NCI-H2196 (cell line): ENCODE data around the gene GNB1L.

ENCODE experiments used
- DNase-seq: peaks from one replicate; lab custom pipeline; 2025; ENCODE audit not compliant: unreplicated experiment; lab: John Stamatoyannopoulos, UW

Gene GNB1L

DNA sequence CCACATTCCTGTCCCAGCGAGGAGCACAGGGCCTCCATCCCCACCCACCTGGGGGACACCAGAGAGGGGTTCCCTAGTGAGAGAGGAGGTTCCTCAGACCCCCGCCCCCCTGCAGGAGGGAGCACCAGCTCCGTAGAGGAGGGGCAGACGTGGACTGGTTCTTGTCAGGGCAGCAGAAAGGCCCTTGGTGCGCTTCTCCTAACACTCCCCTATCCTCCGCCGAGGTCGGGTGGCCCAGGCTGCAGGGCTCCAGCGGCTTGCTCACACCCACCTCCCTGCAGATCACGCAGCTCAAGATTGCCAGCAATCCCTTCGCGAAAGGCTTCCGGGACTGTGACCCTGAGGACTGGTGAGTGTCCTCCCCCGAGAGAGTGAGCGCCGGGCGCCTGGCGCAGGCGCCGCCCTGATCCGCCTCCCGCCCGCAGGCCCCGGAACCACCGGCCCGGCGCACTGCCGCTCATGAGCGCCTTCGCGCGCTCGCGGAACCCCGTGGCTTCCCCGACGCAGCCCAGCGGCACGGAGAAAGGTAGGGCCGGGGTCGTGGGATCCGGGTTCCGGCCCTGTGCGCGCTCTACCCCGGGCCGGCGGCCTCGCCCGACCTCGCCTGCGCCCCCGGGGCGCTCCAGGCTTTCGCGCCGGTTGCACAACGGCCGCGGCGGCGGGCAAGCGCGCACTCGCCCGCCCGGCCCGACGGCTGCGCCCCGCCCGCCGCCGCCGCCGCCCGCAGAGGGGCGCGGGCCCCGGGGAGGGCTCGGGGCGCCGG is 89.0 kb downstream of the GNB1L start:
- DNase-seq = no peak

DNA sequence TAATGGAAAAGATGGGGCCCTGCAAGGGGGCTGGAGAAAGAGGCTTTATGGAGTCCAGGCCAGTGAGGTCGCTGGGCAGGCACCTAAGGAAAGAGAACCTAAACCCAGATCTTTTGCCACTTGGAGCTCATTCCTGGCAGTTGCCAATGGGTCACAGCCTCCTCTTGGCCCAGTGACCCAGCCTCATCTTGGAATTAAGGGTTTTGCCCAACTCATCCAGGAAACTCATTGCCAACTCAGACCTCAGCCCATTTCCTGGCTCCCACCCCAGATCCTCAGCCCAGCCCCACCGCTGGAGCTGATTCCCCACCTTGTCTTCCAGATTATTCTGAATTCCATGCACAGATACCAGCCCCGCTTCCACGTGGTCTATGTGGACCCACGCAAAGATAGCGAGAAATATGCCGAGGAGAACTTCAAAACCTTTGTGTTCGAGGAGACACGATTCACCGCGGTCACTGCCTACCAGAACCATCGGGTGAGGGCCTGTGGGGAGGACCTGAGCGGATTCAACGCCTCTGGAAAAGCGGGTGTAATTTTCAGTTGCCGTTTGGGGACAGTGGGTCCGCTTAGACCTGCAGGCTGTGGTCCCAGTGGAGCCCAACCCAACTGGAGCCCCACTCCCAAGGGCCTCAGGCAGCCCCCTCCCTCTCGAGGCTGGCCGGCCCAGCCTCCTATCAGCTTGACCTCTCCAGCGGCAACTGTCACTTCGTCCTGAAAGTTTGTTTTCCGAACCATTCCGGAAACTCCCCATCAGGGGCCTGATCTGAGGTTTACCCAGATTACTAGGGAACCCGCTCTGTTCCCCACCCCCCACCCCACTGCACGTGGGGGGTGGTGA is 89.8 kb downstream of the GNB1L start:
- no peak for DNase-seq

DNA sequence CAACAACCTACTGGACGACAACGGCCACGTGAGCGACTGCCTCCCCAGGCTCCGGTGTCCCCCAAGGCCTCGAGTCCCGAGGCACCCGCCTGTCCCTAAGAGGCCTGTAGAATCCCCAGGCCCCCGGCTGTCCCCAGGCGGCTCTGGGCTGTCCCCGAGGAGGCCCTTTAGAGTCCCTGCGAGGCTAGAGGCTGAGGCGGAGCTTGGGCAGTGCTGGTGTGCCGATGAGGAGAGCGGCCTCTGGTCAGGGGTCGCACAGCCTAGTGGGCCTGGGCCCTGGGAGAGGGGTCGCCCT is 90.4 kb downstream of the GNB1L start:
- DNase-seq = no peak

DNA sequence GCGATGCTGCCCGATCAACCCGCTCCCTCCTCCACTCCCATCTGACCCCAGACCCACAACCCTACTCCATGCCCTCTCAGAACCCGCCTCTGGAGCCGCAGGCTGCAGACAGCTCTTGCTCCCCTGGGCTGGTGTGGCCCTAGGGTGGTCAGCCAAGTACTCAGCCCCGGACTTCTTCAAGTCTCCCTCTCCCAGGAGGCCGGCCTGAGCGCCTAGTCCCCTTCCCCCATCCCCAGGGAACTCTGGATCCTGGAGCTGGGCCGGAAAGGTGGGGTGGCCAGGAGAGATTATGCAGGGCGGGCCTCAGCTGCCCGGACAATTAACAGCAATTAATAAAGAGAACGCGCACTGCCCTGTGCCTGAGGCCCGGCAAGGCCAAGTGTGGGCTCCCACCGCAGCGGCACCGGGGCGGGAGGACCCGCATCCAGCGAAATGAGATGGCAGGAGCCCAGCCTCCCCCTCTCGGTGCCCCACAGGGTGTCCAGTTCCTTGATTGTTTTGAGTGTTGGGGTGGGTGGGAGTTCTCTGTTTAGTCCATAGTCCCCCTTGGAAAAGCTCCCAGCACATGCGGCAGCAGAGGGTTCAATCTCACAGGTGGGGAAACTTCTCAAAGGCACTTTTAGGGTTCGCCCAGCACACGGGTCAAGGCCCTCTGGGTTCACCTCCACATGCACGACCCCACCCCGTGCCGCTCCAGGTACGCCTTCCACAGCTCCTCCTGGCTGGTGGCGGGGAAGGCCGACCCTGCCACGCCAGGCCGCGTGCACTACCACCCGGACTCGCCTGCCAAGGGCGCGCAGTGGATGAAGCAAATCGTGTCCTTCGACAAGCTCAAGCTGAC is 91.0 kb downstream of the GNB1L start:
- DNase-seq = no peak

DNA sequence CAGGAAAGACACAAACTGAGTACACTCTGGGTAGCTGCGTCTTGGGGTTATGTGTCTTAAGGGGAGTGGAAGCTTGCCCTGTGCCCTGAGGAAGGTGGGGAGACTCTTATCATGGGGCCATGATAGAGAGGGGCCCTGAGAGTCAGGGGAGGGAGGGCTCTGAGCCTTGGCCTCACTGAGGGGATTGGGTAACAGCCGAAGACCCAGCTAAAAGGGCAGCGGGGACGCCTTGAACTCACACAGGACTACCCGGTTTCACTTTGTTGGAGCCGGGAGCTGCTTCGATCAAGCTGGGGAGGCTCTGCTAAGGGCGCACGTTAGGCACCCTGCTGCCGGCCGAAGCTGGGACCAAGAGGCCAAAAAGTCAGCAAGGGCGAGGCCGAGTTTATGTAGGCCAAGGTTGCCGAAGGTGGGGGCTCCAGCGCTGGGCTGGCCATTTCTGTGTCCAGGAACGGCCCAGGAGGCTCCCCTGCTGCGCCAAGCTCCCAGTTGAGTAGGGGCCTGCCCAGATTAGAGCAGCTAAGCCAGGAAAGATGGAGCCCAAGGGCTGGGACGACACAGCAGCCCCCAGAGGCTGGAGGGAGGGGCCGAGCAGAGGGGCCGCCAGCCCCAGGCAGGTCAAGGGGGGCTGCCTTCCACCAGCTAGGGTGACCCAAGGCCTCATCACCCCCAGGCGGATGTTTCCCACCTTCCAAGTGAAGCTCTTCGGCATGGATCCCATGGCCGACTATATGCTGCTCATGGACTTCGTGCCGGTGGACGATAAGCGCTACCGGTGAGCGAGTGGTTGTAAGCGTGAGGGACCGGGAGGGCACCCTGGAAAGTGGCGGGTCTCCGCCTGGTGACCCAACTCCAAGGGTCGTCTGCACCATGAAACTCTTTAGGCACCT is 91.9 kb downstream of the GNB1L start:
- no peak for DNase-seq

DNA sequence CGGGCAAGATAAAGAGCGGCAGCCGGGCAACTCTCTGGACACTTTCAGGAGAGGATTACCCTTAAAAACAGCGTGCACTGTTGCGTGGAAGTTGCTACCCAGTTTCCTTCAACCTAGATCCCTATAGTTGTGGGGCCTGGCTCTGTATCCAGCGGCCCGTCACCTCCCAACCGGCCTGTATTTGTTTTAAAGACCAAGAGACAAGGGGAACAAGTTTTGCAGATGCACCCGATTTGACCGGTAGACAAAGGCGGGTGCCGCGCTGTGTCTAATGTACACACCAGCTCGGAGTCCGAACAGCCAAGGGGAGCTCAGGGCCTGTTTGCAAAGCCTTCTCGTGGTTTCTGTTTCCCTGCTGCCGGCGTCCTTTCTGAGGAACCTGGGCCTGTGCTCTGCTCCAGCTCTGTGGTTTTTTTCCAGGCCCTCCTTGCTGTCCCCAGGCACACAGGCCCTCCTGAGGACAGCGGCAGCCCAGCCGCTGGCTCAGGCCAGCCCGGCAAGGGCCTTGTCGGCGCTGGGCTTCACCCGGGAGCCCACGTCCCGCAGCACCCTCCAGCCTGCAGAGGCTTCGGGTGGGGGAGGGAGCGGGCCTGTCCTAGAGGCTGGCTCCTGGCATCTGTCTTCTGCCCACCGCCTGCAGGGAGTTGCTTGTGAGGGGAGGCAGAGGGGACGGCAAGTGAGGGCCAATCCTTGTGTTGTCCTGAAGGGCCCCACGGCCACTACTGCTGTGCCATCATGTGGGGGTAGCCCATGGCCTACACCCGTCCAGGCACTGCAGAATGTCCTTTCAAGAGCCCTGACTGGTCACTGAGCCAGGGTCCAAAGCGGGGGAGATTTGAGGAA is 92.7 kb downstream of the GNB1L start:
- DNase-seq = peak; percentile 27

DNA sequence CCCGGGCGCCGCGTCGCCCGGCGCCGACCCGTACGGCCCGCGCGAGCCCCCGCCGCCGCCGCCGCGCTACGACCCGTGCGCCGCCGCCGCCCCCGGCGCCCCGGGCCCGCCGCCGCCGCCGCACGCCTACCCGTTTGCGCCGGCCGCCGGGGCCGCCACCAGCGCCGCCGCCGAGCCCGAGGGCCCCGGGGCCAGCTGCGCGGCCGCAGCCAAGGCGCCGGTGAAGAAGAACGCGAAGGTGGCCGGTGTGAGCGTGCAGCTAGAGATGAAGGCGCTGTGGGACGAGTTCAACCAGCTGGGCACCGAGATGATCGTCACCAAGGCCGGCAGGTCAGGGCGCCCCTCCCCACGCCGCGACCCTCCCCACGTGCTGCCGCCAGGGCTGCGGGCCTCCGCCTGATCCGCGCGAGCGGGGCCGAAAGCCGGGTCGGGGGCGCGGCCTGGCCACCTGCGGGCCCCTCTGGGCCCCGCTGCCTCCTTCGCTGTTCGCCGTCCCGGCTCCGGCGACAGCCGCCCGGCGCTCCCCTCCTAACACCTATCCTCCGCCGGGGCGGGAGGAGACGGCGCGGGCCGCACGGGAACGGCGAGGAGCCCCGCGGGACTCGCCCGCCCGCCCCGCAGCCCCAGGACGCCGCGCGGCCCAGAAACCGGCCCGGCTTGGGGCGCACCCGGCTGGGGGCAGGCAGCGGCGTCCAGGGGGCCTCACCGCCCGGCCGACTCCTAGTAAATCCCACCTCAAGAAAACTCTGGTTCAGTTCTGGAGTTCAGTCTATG is 93.5 kb downstream of the GNB1L start:
- DNase-seq = no peak

DNA sequence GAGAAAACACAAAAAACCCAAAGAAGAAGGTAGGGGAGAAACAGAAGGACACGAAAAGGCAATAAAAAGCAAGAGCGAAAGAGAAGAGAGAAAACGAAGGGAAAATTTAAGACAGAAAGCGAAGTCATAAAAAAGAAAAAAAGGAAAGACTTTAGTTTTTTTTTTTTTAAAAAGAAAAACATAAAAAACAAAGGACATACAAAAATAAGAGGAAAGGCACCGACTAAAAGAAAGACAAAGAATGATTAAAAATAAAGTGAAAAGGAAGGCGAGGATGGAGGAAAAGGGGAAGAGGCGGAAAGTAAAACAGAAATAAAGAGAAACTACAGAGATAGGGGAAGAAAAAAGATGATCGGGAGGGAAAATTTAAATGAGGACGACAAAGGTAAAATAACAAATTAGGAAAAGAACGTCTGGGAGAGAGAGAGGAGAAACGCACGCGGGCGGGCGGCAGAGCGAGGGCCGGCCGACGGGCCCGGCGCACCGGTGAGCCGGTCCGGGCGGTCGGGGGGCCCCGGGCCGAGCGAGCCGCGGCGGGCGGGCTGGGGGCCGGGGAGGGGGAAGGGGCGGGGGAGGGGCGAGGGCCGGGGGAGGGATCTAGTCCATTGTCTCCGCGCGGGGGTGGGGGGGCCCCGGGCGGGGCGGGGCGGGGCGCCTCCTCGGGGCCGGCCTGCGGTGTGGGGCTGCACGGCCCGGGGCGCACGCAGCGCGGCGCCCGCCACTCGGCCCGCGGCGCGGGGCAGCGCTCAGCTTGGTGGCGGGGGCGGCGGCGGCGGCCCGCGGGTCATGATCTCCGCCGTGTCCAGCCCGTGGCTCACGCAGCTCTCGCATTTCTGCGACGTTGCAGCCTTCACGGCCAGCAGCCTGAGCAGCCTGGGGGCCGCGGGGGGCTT is 94.4 kb downstream of the GNB1L start, which contains the start of gene TBX1:
TSS of gene TBX1 (plus strand) at position 721 of the 893 bp plus-strand sequence. CDS start at position 787, 66 bp downstream.
- DNase-seq = peak; percentile 1

DNA sequence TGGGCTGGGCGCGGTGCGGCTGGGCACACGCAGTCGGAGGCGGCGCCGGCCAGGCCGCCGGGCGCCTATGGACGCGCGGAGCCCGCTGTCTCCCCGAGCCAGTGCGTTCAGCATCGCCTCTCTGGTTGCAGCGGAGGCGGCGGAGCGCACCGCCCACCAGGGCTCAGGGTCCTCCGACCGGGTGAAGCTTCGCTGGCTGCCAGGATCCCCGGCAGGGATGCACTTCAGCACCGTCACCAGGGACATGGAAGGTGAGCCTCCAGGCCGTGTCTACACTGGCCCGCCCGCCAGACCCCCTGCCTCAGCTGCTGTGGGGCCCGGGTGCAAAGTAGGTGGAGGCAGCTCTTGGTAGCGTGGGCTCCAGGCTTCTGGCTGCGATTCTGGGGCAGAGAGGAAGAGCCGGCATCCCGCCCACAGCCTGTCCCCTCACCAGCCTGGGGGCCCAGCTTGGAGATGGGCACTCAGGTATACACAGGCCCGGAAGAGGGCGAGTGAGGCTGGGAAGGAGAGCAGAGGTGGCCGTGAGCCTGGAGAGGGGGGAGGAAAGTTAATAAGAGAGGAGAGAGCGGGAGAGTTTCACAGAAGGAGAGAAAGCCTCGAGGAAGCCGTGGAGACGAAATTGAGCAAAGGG is 95.1 kb downstream of the GNB1L start:
- no peak for DNase-seq

DNA sequence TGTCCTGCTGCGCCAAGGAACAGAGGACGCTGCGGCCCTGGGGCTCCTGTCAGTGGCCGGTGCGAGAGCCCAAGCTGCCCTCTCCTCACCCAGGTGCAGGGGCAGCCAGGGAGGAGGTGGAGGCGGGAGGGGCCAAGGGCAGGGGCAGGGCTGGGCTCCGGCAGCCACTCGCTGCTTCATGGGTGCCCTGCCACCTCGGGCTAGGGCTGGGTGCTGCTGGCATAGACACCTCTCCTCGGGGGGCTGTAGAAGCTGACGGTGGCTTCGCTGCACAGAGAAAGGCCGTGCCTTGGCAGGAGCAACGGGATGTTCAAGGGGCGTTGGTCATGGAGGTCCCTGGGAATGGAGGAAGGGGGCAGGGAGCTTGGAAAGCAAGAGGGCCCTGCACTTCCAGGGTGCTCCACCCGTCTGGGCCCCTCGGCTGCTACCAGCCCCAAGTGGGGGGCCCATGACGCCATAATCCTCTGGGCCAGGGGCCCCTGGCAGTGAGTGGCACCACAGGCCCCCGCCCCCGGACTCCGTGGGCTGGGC is 95.7 kb downstream of the GNB1L start:
- no peak for DNase-seq

DNA sequence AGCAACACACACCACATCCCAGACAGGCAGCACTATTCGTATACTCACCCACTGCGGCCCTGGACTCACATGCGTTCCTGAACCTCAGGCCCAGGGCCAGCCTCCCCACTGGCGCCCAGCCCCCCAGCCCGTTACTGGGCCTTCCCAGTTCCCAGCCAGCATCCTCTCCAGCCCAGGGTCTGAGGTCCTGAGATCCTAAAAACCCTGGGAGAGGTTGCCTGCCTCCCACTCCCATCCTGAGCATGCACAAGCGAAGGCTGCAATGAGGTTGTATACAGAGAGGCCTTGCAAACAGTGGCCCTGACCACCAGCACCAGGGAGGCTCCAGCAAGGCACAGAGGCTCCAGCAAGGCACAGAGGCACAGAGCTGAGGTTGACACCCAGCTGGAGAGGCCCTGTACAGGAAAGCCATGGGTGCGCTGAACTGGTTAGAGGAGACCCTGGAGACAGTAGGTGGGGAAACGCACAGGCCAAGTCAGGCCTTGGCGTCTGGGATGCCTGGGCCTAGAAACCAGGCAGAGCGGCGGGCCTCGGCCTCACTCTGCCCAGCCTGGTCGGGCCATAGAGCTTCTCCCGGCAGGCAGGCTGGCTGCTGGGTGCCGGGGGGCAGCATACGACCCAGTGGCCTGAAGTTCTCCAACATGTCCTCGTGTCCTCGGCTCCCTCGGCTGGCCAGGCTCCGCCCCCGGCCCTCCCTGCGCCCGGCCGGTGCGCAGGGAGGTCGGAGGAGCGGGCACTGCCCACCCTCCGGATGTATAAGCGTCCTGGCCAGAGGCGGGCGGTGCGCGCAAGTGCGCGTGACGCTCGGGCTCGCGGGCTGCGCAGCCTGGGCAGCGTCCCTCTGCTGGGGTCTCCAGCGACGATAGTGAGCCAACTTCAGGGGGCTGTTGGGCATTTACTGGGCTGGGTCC is 96.4 kb downstream of the GNB1L start:
- DNase-seq = no peak

DNA sequence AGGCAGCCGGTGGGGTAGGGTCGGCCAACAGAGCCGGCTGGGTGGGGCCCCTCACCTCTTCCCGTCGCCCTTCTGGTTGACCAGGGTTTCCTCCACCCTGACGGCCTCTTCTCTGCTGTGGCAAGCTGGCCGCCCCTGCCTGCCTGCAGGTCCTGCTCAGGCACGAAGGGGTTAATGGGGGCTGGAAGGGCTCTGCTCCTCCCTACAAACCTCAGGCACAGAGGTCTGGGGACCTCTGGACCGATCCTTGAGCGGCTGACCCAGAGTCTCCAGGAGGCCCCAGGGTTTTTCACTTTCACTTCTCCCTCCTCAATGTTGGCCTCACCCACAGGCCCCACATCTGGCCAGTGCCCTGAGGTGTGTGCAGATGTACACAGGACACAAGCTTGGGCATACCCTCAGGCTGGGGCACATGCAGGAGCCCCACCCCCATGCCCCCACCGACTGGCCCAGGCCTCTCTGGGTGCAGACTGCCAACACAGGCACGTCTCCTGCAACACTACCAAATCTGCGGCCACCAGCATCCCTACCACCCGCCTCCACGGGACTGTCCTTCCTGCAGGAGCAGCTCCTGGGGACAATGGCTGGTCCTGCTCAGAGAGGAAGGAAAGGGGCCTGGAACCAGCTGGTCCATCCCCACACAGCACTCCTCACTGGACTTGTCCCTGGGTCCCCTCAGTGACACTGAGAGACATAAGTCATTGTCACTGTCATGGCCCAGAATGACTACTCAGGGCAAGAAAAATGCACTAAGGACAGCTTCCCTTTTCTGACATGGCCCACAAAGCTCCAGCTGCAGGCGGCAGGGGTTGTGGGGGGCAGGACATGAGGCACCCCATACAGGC is 97.3 kb downstream of the GNB1L start:
- no peak for DNase-seq

DNA sequence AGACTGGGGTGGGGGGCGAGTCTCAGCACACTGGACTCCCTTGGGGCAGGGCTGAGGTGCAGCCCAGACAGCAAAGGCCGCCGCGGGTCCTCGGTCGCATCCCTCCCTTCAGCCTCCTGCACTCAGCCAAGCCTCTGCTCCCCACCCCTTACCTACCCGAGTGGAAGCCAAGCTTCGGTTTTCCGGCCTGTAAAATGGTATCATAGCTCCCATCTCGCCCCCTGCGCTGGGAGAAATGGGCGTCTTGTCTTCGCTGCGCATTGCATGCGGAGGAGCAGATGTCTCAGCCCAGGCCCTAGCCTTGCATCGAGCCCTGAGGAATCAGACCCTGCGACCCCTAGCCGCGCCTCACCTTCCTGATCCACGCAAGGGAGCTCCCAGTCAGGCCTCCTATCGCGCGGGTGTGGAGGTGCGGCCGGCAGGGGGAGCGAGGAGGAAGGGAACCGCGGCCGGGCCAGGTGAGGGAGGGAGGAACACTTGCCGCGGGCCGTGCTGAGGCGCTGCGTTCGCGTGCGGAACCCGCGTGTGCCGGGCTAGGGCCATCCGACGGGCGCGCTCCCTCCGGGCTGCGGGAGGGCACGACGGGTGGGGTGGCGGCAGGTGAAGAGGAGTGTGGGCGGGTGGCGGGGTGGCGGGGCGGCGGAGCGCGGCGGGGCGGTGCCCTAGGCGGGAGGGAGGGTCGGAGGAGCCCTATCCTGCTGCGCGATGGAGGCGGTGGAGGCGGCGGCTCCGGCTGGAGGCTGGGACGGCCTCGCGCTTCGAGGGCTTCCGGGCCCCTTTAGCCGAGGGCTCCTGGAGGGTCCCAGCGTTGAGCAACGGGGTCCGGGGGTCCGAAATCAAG is 98.2 kb downstream of the GNB1L start:
- DNase-seq = peak; percentile 51

DNA sequence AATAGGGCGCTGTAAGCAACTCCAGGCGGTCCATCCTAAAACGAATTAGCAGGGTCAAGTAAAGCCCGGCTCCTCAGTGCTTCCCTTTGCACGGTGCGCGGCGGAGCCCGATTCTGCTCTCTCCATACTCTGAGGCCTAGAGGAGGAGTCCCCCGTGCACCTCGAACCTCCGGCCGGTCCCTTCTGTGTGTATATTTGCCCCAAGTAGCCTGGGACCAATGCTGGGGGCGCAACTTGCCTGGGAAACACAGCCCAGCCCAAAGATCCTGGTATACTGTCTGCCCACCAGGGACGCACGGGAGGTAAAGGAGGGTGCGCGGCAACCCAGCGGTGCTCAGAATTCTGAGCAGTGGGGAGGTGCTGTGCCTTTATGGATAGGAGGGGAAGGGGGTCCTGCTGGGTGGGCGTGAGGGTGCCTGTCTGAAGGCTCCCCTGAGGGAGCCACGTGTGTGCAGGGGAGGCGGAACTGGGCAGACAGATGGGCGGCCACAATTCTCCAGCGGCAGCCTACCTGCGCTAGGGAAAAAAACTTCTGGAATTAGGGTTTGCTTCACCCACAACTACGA is 98.9 kb downstream of the GNB1L start:
- no peak for DNase-seq
